HCT116 (cell line): Measurements from ENCODE around the gene MDH2. TPM values are rescaled to one million over a fixed set of nuclear protein-coding genes. Genes with fewer than 3 reads are reported as not detected.

Experiments
- ATAC-seq: fragments of 200-7000 bp; cut with Tn5 transposase; 2 replicates; pipeline ENCODE4 v1.9.1; 2020; ENCODE audit warnings: mild to moderate bottlenecking, moderate library complexity
- BruUV-seq: library from RNA; stranded (reverse); fragments of 400-500 nt; replicated peaks from 2 replicates; lab custom pipeline; 2021; lab: Mats Ljungman, UMichigan
- CTCF ChIA-PET: fragments of 300-600 bp; sonication (Branson Sonifier 250); formaldehyde crosslinking; loops from one replicate; lab custom pipeline; 2021; ENCODE audit warnings: antibody characterized with exemption; lab: Charles Lee
- POLR2A ChIA-PET: fragments of 300-600, 350-600 bp; sonication (Branson Sonifier 250); formaldehyde crosslinking; loops from one replicate; lab custom pipeline; 2021; ENCODE audit warnings: antibody characterized with exemption; lab: Charles Lee
- RAD21 ChIA-PET, 2 experiments: fragments of 300-600 bp; sonication (Branson Sonifier 250); formaldehyde crosslinking; loops; one replicate each; lab custom pipeline; 2023; ENCODE audit warnings: low total read pairs in 2 of 2; ENCODE audit not compliant: uncharacterized antibody in 2 of 2, unreplicated experiment in 2 of 2, low non-redundant PET in 1 of 2; lab: Charles Lee
- DNase-seq: peaks from one replicate; pipeline ENCODE4 v3.0.0-alpha.2; 2010; ENCODE audit warnings: low read depth, low spot score
- H2AFZ ChIP-seq: fragments of 200-600 bp; shearing (Covaris generic), sonication (generic); 2 replicates; pipeline ENCODE4 v1.6.1; 2017; ENCODE audit warnings: low read depth, mixed run types, mixed read lengths, antibody characterized with exemption, low read length; ENCODE audit not compliant: poor library complexity, severe bottlenecking
- H3K27ac ChIP-seq: 2 replicates; pipeline ENCODE4 v1.5.1; 2012; ENCODE audit warnings: low read depth, low read length
- H3K27me3 ChIP-seq: fragments of 200-600 bp; sonication (generic); 2 replicates; pipeline ENCODE4 v1.6.1; 2016; ENCODE audit warnings: mixed run types, low read length, mixed read lengths; ENCODE audit not compliant: insufficient read depth
- H3K36me3 ChIP-seq, 2 experiments: fragments of 200-500 bp in 1 of 2; fragments of 200-600 bp in 1 of 2; sonication (Bioruptor generic) in 1 of 2; sonication (generic) in 1 of 2; 2 replicates each; pipeline versions ENCODE4 v1.5.1 to v1.6.1; 2014 to 2016; ENCODE audit warnings: low read length in 2 of 2, inconsistent platforms in 1 of 2, mixed read lengths in 1 of 2, mixed run types in 1 of 2; ENCODE audit not compliant: insufficient read depth in 2 of 2, control insufficient read depth in 1 of 2
- H3K4me1 ChIP-seq, 2 experiments: fragments of 200-600 bp in 1 of 2; sonication (generic) in 1 of 2; 2 replicates each; pipeline versions ENCODE4 v1.5.1 to v1.6.1; 2012 to 2017; ENCODE audit warnings: low read length in 2 of 2, inconsistent platforms in 1 of 2, mild to moderate bottlenecking in 1 of 2, mixed read lengths in 1 of 2, mixed run types in 1 of 2, moderate library complexity in 1 of 2; ENCODE audit not compliant: insufficient read depth in 2 of 2, control insufficient read depth in 1 of 2
- H3K4me2 ChIP-seq: fragments of 200-600 bp; sonication (generic); 2 replicates; pipeline ENCODE4 v1.6.1; 2017; ENCODE audit warnings: mixed run types, low read length, mixed read lengths
- H3K4me3 ChIP-seq, 2 experiments: fragments of 200-600 bp in 1 of 2; sonication (generic) in 1 of 2; replicated peaks in 1 of 2; 2 replicates each; pipeline ENCODE4 v1.5.1; 2011 to 2016; ENCODE audit warnings: low read length in 2 of 2, control low read depth in 1 of 2, low read depth in 1 of 2, mild to moderate bottlenecking in 1 of 2, mixed read lengths in 1 of 2, mixed run types in 1 of 2
- H3K79me2 ChIP-seq: fragments of 200-600 bp; sonication (generic); 2 replicates; pipeline ENCODE4 v1.6.1; 2017; ENCODE audit warnings: mild to moderate bottlenecking, mixed run types, low read length, moderate library complexity, mixed read lengths; ENCODE audit not compliant: insufficient read depth
- H3K9ac ChIP-seq: fragments of 200-600 bp; sonication (generic); 2 replicates; pipeline ENCODE4 v1.6.1; 2016; ENCODE audit warnings: low read length, mixed read lengths
- H3K9me2 ChIP-seq: fragments of 200-600 bp; sonication (generic), shearing (Covaris generic); 2 replicates; pipeline ENCODE4 v1.6.1; 2017; ENCODE audit warnings: mixed run types, mild to moderate bottlenecking, moderate library complexity; ENCODE audit not compliant: insufficient read depth
- H3K9me3 ChIP-seq, 2 experiments: fragments of 200-500 bp in 1 of 2; fragments of 200-600 bp in 1 of 2; sonication (Bioruptor generic) in 1 of 2; sonication (generic) in 1 of 2; 2 replicates each; pipeline ENCODE4 v1.6.1; 2014 to 2017; ENCODE audit warnings: low read length in 2 of 2, mixed read lengths in 2 of 2, inconsistent platforms in 1 of 2, low read depth in 1 of 2, mild to moderate bottlenecking in 1 of 2, mixed run types in 1 of 2, moderate library complexity in 1 of 2; ENCODE audit not compliant: control insufficient read depth in 1 of 2, insufficient read depth in 1 of 2
- H4K20me1 ChIP-seq: fragments of 200-600 bp; sonication (generic), shearing (Covaris generic); 2 replicates; pipeline ENCODE4 v1.6.1; 2017; ENCODE audit warnings: mixed run types, mild to moderate bottlenecking, moderate library complexity; ENCODE audit not compliant: insufficient read depth
- ATF3 ChIP-seq: IDR thresholded peaks from 2 replicates; pipeline ENCODE4 v1.6.1; 2012
- CEBPB ChIP-seq: IDR thresholded peaks from 2 replicates; pipeline ENCODE4 v1.6.1; 2012; ENCODE audit warnings: low read depth
- EGR1 ChIP-seq: IDR thresholded peaks from 2 replicates; pipeline ENCODE4 v1.6.1; 2012; ENCODE audit warnings: low read depth
- EZH2 ChIP-seq: fragments of 200-600 bp; sonication (generic); IDR thresholded peaks from 2 replicates; pipeline ENCODE4 v1.6.1; 2017; ENCODE audit warnings: antibody characterized with exemption, mixed run types
- POLR2AphosphoS5 ChIP-seq: IDR thresholded peaks from 2 replicates; pipeline ENCODE4 v1.6.1; 2011; ENCODE audit warnings: mild to moderate bottlenecking, low read depth, low read length, moderate library complexity
- RAD21 ChIP-seq: IDR thresholded peaks from 2 replicates; pipeline ENCODE4 v1.6.1; 2012; ENCODE audit warnings: low read depth, mild to moderate bottlenecking
- REST ChIP-seq: IDR thresholded peaks from 2 replicates; pipeline ENCODE4 v1.6.1; 2012; ENCODE audit warnings: low read depth
- SIN3A ChIP-seq: IDR thresholded peaks from 2 replicates; pipeline ENCODE4 v1.6.1; 2012; ENCODE audit warnings: low read depth
- SP1 ChIP-seq: IDR thresholded peaks from 2 replicates; pipeline ENCODE4 v1.6.1; 2012; ENCODE audit warnings: low read depth
- SRF ChIP-seq: IDR thresholded peaks from 2 replicates; pipeline ENCODE4 v1.6.1; 2012; ENCODE audit warnings: low read depth
- ZBTB33 ChIP-seq: IDR thresholded peaks from 2 replicates; pipeline ENCODE4 v1.6.1; 2011; ENCODE audit warnings: mild to moderate bottlenecking, low read length, moderate library complexity; ENCODE audit not compliant: insufficient replicate concordance; ENCODE audit errors: extremely low read depth
- ZFX ChIP-seq: fragments of 450-650 bp; IDR thresholded peaks from 2 replicates; pipeline ENCODE4 v1.6.1; 2017
- intact Hi-C: fragments of 100-400 bp; cut with micrococcal nuclease; formaldehyde crosslinking; loops from 2 replicates; pipeline ENCODE4 v1.10.0; 2022
- total RNA-seq: library from RNA; stranded (reverse); gene quantifications from one replicate; pipeline ENCODE4 v1.2.1, GENCODE V29; 2021; ENCODE audit not compliant: unreplicated experiment
- TF ChIP-seq, protein P1 (sequence below): IDR thresholded peaks from 2 replicates; pipeline ENCODE4 v1.6.1; 2012

Gene MDH2
- total RNA-seq, 1 experiment from 2014 or later, result 357 TPM

DNA sequence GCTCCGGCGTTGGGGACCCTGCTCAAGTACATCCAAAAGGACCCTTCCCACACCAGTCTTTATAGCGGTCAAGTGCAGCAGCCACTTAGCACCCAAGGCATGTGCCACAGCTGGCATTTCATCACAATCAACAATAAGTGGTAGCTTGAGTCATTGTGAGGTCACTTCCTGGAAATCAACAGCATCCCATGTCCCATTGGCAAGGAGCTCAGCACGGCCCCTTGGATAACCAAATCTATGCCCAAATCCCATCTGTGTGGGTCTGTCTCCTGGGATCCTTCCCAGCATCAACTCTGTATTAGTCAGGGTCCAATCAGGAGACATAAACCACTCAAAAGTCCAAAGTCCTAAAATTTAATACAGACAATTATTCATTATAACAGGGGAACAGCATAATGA, 27.1 kb downstream of the MDH2 start:
- no peaks in the 10 kb centered on the region for H3K27me3 ChIP-seq
- no peaks in the 10 kb centered on the region for H3K79me2 ChIP-seq
- no peak overlapping the region; the same call in 1 of the 2 replicates for H3K27ac ChIP-seq
- H2AFZ ChIP-seq, result no peak overlapping the region
- H3K9me2 ChIP-seq, result no peaks in the 10 kb centered on the region
- H3K9ac ChIP-seq, result no peak overlapping the region
- ATAC-seq (no peak), DNase-seq (no peak)
- no peaks in the 10 kb centered on the region for H3K9me3 ChIP-seq
- no peaks in the 10 kb centered on the region for H3K36me3 ChIP-seq
- CTCF ChIA-PET, result no interaction called here
- no peaks in the 10 kb centered on the region for H4K20me1 ChIP-seq
- H3K4me3 ChIP-seq, result no peak overlapping the region
- POLR2A ChIA-PET, result interaction anchor here (1.6 kb wide), 1 partner anchor 27 kb away, joined by 4 read pairs; the partner anchor contains the start of genes MDH2 and STYXL1
- RAD21 ChIA-PET, result no interaction called here
- intact Hi-C loops, result no loop called here
- no TSS peak for BruUV-seq
- H3K4me1 ChIP-seq, result peaks cover 3 to 33% of the 10 kb centered on the region in 2 experiments; a peak in 2 of 4 replicates
- no peak for TF ChIP-seq SIN3A
- peak overlapping the region; percentile 44 for H3K4me2 ChIP-seq

DNA sequence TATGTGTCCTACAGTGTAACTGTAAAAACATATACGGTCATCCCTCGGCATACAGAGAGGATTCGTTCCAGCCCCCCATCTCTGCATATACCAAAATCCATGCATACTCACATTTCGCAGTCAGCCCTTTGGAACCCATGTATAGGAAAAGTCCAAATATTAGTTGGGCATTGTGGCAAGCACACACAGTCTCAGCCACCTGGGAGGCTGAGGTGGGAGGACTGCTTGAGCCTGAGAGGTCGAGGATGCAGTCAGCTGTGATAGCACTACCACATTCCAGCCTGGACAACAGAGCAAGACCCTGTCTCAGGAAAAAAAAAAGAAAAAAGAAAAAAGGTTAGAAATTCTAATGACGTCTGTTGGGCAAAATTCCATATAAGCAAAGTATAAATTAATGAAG, 29.1 kb downstream of the MDH2 start:
- peak overlapping the region; percentile 54; the same call in 1 of the 2 replicates for H3K4me2 ChIP-seq
- no peak overlapping the region for H2AFZ ChIP-seq
- peaks cover 3 to 33% of the 10 kb centered on the region in 2 experiments; a peak in 2 of 4 replicates for H3K4me1 ChIP-seq
- CTCF ChIA-PET, result no interaction called here
- no peak overlapping the region for H3K9ac ChIP-seq
- H4K20me1 ChIP-seq, result no peaks in the 10 kb centered on the region
- no peaks in the 10 kb centered on the region for H3K27me3 ChIP-seq
- ATAC-seq, result no peak
- no peak overlapping the region for H3K4me3 ChIP-seq
- no peaks in the 10 kb centered on the region for H3K79me2 ChIP-seq
- H3K36me3 ChIP-seq, result no peaks in the 10 kb centered on the region
- H3K27ac ChIP-seq, result no peak overlapping the region
- POLR2A ChIA-PET, result no interaction called here
- intact Hi-C loops, result no loop called here
- no peak for DNase-seq
- TF ChIP-seq ATF3, result no peak
- TF ChIP-seq REST, result no peak
- TF ChIP-seq POLR2AphosphoS5, result no peak
- no peak for TF ChIP-seq SP1
- TF ChIP-seq SIN3A, result no peak
- TF ChIP-seq EGR1, result no peak
- no peak for TF ChIP-seq EZH2
- TF ChIP-seq RAD21, result no peak
- TF ChIP-seq, protein P1, sequence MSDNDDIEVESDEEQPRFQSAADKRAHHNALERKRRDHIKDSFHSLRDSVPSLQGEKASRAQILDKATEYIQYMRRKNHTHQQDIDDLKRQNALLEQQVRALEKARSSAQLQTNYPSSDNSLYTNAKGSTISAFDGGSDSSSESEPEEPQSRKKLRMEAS, result no peak
- no peak for TF ChIP-seq ZBTB33
- no peak for TF ChIP-seq SRF
- no peak for TF ChIP-seq CEBPB
- TF ChIP-seq ZFX, result no peak
- no peaks in the 10 kb centered on the region for H3K9me3 ChIP-seq
- BruUV-seq, result no TSS peak
- H3K9me2 ChIP-seq, result no peaks in the 10 kb centered on the region
- RAD21 ChIA-PET, result no interaction called here
